CD4-positive, CD25-positive, alpha-beta regulatory T cell (primary cell): Measurements from ENCODE around the gene PLCH2. TPM values are rescaled to one million over a fixed set of nuclear protein-coding genes. Genes with fewer than 3 reads are reported as not detected.
A peak's percentile ranks its signal among the peaks of the same experiment; 100 is the strongest.

Experiments used
- ATAC-seq, 2 donors: fragments of 150-1000 bp; cut with Tn5 transposase; one replicate each; pipeline ENCODE4 v1.10.0; 2021; ENCODE audit warnings: low read depth in 2 of 2, moderate number of reproducible peaks in 2 of 2, moderate library complexity in 1 of 2
- DNase-seq, 3 donors: peaks; one replicate each; pipeline versions ENCODE4 v3.0.0 to v3.0.0-alpha.2; 2012 to 2022; ENCODE audit warnings: mixed read lengths in 1 of 3
- H3K27ac ChIP-seq: one replicate; pipeline ENCODE4 v1.7.0; 2013; ENCODE audit warnings: mild to moderate bottlenecking, low read length; ENCODE audit not compliant: insufficient read depth, poor library complexity, severe bottlenecking
- H3K27me3 ChIP-seq: one replicate; pipeline ENCODE4 v1.7.0; 2013; ENCODE audit warnings: low read length; ENCODE audit not compliant: control insufficient read depth, insufficient read depth
- H3K36me3 ChIP-seq: one replicate; pipeline ENCODE4 v1.7.0; 2013; ENCODE audit warnings: mild to moderate bottlenecking, low read length, moderate library complexity; ENCODE audit not compliant: control insufficient read depth, insufficient read depth
- H3K4me1 ChIP-seq: 2 replicates; pipeline ENCODE4 v1.7.0; 2013; ENCODE audit warnings: mild to moderate bottlenecking, low read length; ENCODE audit not compliant: insufficient read depth, control insufficient read depth, poor library complexity, severe bottlenecking
- H3K4me3 ChIP-seq: one replicate; pipeline ENCODE4 v1.7.0; 2013; ENCODE audit warnings: low read depth, mild to moderate bottlenecking, low read length, moderate library complexity
- H3K9me3 ChIP-seq, 2 experiments: 1 replicate in 1 of 2; 2 replicates in 1 of 2; pipeline ENCODE4 v1.7.0; 2013; ENCODE audit warnings: low read length in 2 of 2, mild to moderate bottlenecking in 1 of 2, moderate library complexity in 1 of 2; ENCODE audit not compliant: control insufficient read depth in 2 of 2
- H3K27ac Mint-ChIP-seq, 3 donors: one replicate each; pipeline ENCODE4 v1.8.0; 2020 to 2022; ENCODE audit warnings: mild to moderate bottlenecking in 3 of 3, mixed read lengths in 3 of 3, moderate library complexity in 2 of 3
- H3K27me3 Mint-ChIP-seq: one replicate; pipeline ENCODE4 v1.8.0; 2022; ENCODE audit warnings: mild to moderate bottlenecking, mixed read lengths
- H3K36me3 Mint-ChIP-seq: one replicate; pipeline ENCODE4 v1.8.0; 2020; ENCODE audit warnings: mixed read lengths
- H3K4me1 Mint-ChIP-seq, 4 donors: one replicate each; pipeline ENCODE4 v1.8.0; 2020 to 2022; ENCODE audit warnings: mixed read lengths in 4 of 4, mild to moderate bottlenecking in 1 of 4
- H3K4me3 Mint-ChIP-seq, 4 donors: one replicate each; pipeline ENCODE4 v1.8.0; 2020 to 2022; ENCODE audit warnings: mild to moderate bottlenecking in 4 of 4, mixed read lengths in 4 of 4, moderate library complexity in 3 of 4
- H3K9me3 Mint-ChIP-seq, 7 donors: one replicate each; pipeline ENCODE4 v1.8.0; 2020 to 2022; ENCODE audit warnings: mixed read lengths in 7 of 7, mild to moderate bottlenecking in 3 of 7, moderate library complexity in 2 of 7
- polyA plus RNA-seq, 4 donors: library from polyadenylated mRNA; unstranded; fragments of 300-500 nt; fragmentation: Illumina TruSeq; gene quantifications; one replicate each; pipeline ENCODE4 v1.2.3, GENCODE V29; 2021
- total RNA-seq: library from RNA; stranded (reverse); gene quantifications from one replicate; pipeline ENCODE4 v1.2.3, GENCODE V29; 2022

Gene PLCH2
- total and polyA plus RNA-seq, 5 donors from 2014 or later = 0.35 to 43.4 (median 1.1) TPM

GRCh38 chr1:2532485-2533160, 56.5 kb downstream of the PLCH2 start:
- Mint-ChIP-seq H3K9me3 (no peaks in the 10 kb centered on the region), H3K27ac (no peak overlapping the region), H3K4me1 (peaks cover 0 to 17% (median 4%) of the 10 kb centered on the region in 4 donors), H3K36me3 (no peaks in the 10 kb centered on the region), H3K27me3 (peaks cover 53% of the 10 kb centered on the region), H3K4me3 (no peak overlapping the region)
- DNase-seq (no peak), ATAC-seq (no peak)
- peaks cover 26% of the 10 kb centered on the region for H3K4me1 ChIP-seq
- peaks cover 3% of the 10 kb centered on the region for H3K27me3 ChIP-seq
- no peaks in the 10 kb centered on the region for H3K9me3 ChIP-seq
- no peak overlapping the region for H3K27ac ChIP-seq
- no peak overlapping the region for H3K4me3 ChIP-seq
- H3K36me3 ChIP-seq = no peaks in the 10 kb centered on the region

GRCh38 chr1:2533365-2533764, 57.3 kb downstream of the PLCH2 start:
- DNase-seq (no peak), ATAC-seq (no peak)
- H3K4me1 ChIP-seq = peaks cover 26% of the 10 kb centered on the region
- H3K27me3 Mint-ChIP-seq = peaks cover 51% of the 10 kb centered on the region
- H3K4me1 Mint-ChIP-seq = peaks cover 0 to 17% (median 4%) of the 10 kb centered on the region in 4 donors
- H3K27ac Mint-ChIP-seq = no peak overlapping the region
- peak overlapping the region in 1 of 4 donors; percentile 68 for H3K4me3 Mint-ChIP-seq
- H3K4me3 ChIP-seq = no peak overlapping the region
- no peaks in the 10 kb centered on the region for H3K36me3 ChIP-seq
- no peaks in the 10 kb centered on the region for H3K36me3 Mint-ChIP-seq
- H3K9me3 ChIP-seq = no peaks in the 10 kb centered on the region
- H3K27ac ChIP-seq = no peak overlapping the region
- peaks cover 3% of the 10 kb centered on the region for H3K27me3 ChIP-seq
- no peaks in the 10 kb centered on the region for H3K9me3 Mint-ChIP-seq

- Mint-ChIP-seq H3K4me1 (peaks cover 0 to 10% (median 0%) of the 10 kb centered on the region in 4 donors), H3K9me3 (no peaks in the 10 kb centered on the region), H3K36me3 (no peaks in the 10 kb centered on the region), H3K27ac (no peak overlapping the region), H3K4me3 (no peak overlapping the region), H3K27me3 (peaks cover 42% of the 10 kb centered on the region)
- H3K4me3 ChIP-seq = no peak overlapping the region
- peaks cover 3% of the 10 kb centered on the region for H3K27me3 ChIP-seq
- DNase-seq (no peak), ATAC-seq (no peak)
- H3K36me3 ChIP-seq = no peaks in the 10 kb centered on the region
- no peaks in the 10 kb centered on the region for H3K9me3 ChIP-seq
- peaks cover 17% of the 10 kb centered on the region for H3K4me1 ChIP-seq
- no peak overlapping the region for H3K27ac ChIP-seq
These were observed 58.2 kb downstream of the PLCH2 start for GRCh38 chr1:2534315-2534686.

- no peak overlapping the region for H3K4me3 ChIP-seq
- no peak for ATAC-seq
- Mint-ChIP-seq H3K36me3 (no peaks in the 10 kb centered on the region), H3K9me3 (no peaks in the 10 kb centered on the region), H3K27me3 (peaks cover 42% of the 10 kb centered on the region), H3K27ac (peak overlapping the region in 1 of 3 donors; percentile 66), H3K4me3 (peak overlapping the region in 1 of 4 donors; percentile 29), H3K4me1 (peaks cover 0 to 10% (median 0%) of the 10 kb centered on the region in 4 donors)
- H3K27me3 ChIP-seq = peaks cover 3% of the 10 kb centered on the region
- H3K27ac ChIP-seq = no peak overlapping the region
- no peak for DNase-seq
- peaks cover 13% of the 10 kb centered on the region for H3K4me1 ChIP-seq
- no peaks in the 10 kb centered on the region for H3K9me3 ChIP-seq
- no peaks in the 10 kb centered on the region for H3K36me3 ChIP-seq
These were observed 58.8 kb downstream of the PLCH2 start for GRCh38 chr1:2534687-2535441.

GRCh38 chr1:2535455-2535854, 59.4 kb downstream of the PLCH2 start:
- Histone ChIP-seq H3K36me3 (no peaks in the 10 kb centered on the region), H3K27ac (no peak overlapping the region), H3K9me3 (no peaks in the 10 kb centered on the region), H3K4me1 (peaks cover 7% of the 10 kb centered on the region), H3K27me3 (peaks cover 3% of the 10 kb centered on the region), H3K4me3 (no peak overlapping the region)
- no peak for ATAC-seq
- DNase-seq = no peak
- Mint-ChIP-seq H3K27ac (no peak overlapping the region), H3K4me3 (peak overlapping the region in 1 of 4 donors; percentile 29), H3K36me3 (no peaks in the 10 kb centered on the region), H3K27me3 (peaks cover 42% of the 10 kb centered on the region), H3K4me1 (peaks cover 0 to 10% (median 0%) of the 10 kb centered on the region in 4 donors), H3K9me3 (no peaks in the 10 kb centered on the region)

- Histone ChIP-seq H3K9me3 (no peaks in the 10 kb centered on the region), H3K27me3 (peaks cover 3% of the 10 kb centered on the region), H3K27ac (no peak overlapping the region), H3K4me3 (no peak overlapping the region), H3K36me3 (no peaks in the 10 kb centered on the region), H3K4me1 (peaks cover 5% of the 10 kb centered on the region)
- no peak for DNase-seq
- ATAC-seq = no peak
- Mint-ChIP-seq H3K27ac (no peak overlapping the region), H3K4me1 (peaks cover 0 to 6% (median 0%) of the 10 kb centered on the region in 4 donors), H3K4me3 (no peak overlapping the region), H3K27me3 (peaks cover 39% of the 10 kb centered on the region), H3K36me3 (no peaks in the 10 kb centered on the region), H3K9me3 (no peaks in the 10 kb centered on the region)
These were observed 59.9 kb downstream of the PLCH2 start for GRCh38 chr1:2535981-2536380.

GRCh38 chr1:2537784-2538115, 61.7 kb downstream of the PLCH2 start:
- H3K27me3 Mint-ChIP-seq = peaks cover 30% of the 10 kb centered on the region
- H3K4me3 Mint-ChIP-seq = no peak overlapping the region
- no peaks in the 10 kb centered on the region for H3K36me3 Mint-ChIP-seq

More at GRCh38 chr1:2537784-2538115, 61.7 kb downstream of the PLCH2 start:
- Histone ChIP-seq H3K36me3 (no peaks in the 10 kb centered on the region), H3K4me1 (peaks cover 7% of the 10 kb centered on the region), H3K27ac (no peak overlapping the region), H3K9me3 (no peaks in the 10 kb centered on the region), H3K4me3 (no peak overlapping the region), H3K27me3 (no peaks in the 10 kb centered on the region)
- Mint-ChIP-seq H3K27ac (no peak overlapping the region), H3K9me3 (no peaks in the 10 kb centered on the region), H3K4me1 (peaks cover 0 to 12% (median 3%) of the 10 kb centered on the region in 4 donors)
- no peak for ATAC-seq
- no peak for DNase-seq
